GM18519 (cell line): ENCODE measurements around the gene RFX2.
"Not testable (repeated sequence)": the region's sequence is repeated elsewhere in the genome, so short reads cannot be mapped to it uniquely, and the experiment has no call there.

Source experiments
- ATAC-seq: cut with Tn5 transposase; IDR thresholded peaks from one replicate; pipeline ENCODE4 v1.9.1; 2021; ENCODE audit warnings: mild to moderate bottlenecking, moderate library complexity; ENCODE audit not compliant: unreplicated experiment, low FRiP score

The RFX2 gene

DNA sequence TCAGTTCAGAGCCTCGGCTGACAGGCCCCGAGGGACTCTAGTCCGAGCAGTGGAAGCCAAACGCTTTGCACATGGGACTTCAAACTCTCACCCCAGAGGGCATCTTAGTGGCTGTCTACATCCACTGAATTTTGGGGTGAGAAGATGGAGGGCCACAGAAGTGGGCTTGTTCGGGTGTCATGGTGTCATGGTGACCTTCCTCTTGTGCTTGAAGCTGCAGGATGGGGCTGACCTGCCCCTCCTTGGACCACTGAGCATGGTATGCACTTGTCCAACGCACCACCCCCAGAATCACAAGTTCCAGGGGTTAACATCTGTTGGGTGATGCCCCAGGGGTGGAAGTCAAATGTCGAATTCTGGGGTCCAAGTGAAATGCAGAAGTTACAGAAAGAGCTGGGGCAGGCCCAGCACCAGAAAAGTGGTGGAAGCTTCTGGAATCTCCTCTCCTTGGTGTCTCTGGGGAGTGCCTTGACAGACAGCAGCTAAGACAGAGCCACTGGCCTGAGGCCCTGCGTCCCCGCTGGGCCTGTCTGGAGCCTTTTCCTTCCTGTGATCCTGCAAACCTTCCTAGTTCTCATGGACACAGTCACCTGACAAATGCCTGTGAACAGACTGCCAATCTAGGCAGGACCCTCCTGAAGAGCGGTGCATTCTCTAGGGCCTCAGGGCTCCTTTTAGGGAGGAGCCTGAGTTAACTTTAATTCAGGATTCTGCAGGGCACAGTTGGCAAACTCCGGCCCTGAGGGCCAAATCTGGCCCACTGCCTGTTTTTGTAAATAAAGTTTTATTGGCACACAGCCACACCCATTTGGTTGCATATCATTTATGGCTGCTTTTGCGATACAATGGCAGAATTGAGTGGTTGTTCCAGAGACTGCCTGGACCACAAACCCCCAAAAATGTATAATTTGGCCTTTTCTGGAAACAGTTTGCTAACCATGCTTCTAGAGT lies 67.2 kb downstream of the RFX2 start:
- ATAC-seq: no peak

DNA sequence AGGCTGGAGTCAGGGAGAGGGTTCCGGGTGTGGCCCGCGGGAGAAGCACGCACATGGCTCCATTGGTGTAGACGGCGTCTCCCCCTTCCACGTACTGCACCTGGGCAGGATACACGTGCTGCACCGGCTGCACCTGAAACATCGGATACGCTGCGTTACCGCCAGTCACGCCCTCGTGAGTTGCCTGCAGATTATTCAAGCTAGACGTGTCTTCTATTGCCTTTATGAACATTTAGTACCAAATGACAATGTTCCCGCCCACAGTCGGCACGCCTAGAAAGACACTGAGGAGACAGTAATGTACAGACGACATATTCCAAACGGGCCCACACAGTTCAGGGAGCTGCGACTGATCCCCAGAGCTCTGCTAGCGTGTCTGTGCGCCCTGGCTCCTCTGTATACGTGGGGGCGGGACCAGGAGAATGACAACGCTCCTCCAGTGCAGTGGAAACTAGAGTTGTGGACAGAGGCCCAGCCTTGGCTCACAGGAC lies 68.3 kb downstream of the RFX2 start:
- no peak for ATAC-seq

DNA sequence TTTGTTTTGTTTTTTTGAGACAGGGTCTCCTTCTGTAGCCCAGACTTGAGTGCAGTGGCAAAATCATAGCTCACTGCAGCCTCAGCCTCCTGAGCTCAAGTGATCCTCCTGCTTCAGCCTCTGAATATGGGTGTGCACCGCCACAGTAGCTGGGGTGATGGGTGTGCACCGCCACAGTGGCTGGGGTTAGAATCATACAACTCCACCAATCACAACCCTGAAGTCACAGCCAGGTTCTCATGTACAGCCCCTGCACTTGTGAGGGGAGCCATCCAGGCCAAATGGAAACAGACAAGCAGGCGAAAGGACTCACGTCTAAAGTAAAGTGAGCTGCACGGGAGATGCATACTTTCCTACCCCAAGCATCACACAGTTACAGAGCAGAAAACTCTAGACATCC lies 69.2 kb downstream of the RFX2 start:
- ATAC-seq: no peak

DNA sequence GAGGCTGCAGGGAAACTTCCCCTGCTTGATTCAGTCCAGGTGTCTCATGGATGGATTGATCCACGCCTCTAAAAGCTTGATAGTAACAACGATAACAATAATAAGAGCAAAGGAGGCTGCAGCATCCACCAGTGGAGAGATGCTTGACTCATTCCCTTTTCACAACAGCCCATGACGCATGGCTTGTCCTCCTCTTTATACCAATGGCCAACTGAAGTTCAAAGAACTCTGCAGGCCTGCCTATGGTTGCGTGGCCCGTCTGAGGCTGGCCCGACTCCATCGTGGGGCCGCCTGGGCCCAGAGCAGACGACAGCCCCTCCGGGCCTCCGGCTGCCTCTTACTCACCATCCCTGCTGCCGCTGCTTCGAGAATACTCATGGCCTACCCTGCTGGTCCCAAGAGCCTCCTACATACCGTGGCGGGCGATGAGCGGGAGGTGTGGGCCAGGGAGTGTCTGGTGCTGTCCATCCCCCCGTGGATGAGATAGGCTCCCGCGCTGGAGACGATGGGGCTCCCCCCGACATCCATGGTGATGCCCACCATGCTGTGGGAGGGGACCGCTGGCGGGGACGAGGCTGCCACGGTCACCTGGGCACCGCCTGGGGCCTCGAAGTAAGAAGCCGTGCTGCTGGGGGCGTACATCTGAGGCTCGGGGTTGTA lies 70.6 kb downstream of the RFX2 start:
- ATAC-seq: no peak

DNA sequence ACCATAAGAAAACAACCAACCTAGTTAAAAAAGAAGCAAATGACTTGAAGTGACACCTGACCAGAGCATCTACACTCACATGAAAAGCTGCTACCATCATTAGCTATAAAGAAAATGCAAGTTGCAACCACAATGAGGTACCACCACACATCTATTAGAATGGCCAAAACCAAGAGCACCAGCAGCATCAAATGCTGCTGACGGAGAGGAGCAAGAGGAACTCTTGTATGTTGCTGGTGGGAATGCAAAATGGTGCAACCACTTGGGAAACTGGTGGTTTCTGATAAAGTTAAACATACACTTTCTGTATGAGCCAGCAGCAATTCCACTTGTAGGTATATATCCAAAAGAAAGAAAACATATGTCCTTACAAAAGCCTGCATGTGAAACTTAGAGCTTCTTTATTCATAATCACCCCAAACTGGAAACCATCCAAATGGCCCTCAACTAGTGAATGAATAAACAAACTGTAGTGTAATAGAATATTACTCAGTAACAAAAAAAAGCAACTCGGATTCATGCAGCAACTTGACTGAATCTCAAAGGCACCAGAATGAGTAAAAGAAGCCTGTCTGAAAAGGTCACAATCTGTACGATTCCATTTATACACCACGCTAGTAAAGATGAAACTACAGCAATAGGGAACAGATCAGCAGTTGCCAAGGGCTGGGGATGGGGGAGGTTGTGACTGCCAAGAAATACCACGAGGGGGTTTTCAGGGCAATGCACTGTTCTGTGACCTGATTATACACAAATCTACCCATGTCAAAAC lies 71.5 kb downstream of the RFX2 start:
- no peak for ATAC-seq

DNA sequence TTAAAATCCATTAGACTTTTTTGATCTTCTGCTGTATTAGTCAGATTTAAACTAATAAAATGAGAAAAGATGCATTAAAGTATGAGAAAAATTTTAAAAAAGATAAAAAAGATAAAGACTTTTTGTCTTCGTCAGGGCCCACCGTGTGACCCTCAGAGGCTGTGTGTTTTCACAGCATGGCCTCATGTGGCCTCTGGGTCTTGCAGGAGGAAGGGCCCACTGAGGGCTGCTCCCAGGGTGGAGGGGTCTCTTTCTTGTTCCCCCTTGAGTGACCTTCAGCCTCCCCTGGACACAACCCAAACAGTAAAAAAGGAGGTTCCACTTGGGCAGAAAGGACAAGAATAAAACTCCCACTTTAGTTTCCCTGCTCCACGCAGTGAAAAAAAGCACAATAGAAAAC lies 75.3 kb downstream of the RFX2 start:
- ATAC-seq: no peak

DNA sequence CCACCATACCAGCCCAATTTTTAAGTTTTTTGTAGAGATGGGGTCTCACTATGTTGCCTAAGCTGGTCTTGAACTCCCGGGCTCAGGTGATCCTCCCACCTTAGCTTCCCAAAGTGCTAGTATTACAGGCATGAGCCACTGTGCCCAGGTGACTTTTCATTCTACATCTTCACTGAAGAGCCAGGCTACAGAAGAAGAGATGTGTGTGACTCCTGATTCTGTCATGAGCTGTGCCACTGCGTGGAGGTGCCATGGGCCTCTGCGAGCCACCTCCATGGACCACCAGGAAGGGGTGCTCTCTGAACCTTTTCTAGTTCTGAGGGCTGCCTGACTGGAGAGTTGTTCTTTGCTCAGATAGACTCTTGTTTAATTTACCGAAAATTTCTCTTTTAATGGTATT lies 75.8 kb downstream of the RFX2 start:
- ATAC-seq: no peak

DNA sequence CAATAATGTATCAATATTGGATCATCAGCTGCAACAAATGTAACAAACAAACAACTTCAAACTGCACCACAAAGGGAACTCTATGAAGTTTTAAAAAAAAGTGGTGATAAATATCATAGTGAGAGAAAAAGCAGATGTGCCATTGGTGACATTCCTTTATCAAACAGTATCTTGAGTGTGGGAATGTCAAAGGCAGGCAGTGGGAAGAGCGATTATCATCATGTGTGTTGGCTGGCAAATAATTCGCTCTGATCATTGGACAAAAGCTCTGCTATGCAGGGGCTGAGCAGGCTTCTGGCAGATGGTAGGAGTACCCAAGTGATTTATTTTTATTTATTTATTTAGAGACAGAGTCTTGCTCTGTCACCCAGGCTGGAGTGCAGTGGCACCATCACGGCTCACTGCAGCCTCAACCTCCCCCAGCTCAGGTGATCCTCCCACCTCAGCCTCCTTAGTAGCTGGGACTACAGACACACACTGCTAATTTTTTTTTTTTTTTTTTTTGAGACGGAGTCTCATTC lies 76.5 kb downstream of the RFX2 start:
- no peak for ATAC-seq

DNA sequence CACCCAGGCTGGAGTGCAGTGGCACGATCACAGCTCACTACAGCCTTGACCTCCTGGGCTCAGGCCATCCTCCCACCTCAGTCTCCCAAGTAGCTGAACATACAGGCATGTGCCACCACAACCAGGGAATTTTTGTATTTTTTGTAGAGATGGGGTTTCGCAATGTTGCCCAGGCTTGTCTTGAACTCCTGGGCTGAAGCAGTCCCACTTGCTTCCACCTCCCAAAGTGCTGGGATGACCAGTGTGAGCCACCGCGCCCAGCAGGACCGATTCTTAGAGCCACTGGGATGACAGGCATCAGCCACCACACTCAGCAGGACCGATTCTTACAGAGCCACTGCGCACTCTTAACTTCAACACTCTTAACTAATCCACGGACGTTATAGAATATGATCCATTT lies 77.5 kb downstream of the RFX2 start:
- no peak for ATAC-seq

DNA sequence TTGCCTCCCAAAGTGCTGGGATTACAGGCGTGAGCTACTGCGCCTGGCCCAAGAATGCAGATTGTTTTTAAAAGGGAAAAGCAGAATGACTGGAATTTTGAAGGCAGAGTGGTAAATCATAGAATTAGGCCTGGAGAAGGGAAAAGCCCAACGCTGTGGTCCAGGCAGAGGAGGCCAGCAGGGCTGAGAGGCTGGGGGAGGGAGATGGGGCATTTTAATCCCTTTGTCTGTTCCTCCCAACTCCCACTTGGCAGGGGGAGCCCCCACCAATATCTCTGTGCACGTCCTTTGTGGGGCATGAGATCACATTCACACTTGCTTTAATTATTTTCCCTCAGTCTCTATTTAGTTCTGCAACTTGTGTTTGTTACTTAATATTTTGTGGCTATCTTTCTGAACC lies 77.9 kb downstream of the RFX2 start:
- no peak for ATAC-seq

DNA sequence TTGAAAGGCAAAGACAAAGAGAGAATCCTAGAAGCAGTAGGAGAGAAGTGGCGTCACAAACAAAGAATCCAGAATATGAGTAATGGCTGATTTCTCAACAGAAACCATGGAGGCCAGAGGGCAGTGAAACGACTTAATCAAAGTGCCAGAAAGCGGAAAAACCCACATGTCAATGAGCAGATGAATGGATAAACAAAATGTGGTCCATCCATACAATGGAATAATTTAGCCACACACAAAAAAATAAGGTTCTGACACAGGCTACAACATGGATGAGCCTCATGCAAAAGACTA lies 80.1 kb downstream of the RFX2 start:
- ATAC-seq: no peak

DNA sequence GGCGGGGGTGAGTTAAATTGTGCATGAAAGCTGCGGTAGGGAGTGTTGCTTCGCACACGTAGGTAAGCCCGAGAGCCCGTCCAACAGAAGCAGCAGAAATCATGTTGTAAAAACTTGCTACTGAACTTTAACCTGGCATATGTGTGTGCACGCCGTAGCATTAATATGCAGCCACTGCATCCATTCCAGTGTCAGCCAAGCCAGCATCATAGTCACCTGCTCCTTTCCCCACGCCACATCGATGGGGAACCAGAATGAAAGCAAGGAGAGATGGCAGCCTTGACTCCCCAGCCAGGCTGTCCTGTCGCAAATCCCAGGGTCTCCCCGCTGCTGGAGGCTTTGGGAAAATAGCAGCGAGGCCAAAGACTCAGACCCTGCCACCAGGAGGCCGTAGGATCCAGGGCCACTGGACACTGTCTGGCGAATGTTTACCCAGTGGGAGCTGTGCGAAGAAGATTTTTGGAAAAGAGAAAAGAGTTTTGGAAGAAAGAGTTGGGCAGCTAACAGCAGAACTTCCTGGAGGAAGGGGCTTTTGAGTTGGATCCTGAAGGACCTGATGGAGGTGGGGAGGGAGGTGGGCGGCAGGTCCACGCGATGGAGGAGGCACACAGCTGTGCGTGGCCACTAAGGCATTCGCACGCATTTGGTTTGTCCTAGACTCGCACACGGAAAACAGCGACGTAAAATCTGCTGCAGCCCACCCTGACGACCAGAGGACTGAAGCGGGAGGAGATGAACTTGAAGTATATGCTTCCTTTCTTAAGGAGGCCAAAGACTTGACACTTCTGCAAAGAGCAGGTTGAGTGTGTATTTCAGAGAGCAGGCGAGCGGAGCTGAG lies 83.7 kb downstream of the RFX2 start:
- ATAC-seq: no peak

DNA sequence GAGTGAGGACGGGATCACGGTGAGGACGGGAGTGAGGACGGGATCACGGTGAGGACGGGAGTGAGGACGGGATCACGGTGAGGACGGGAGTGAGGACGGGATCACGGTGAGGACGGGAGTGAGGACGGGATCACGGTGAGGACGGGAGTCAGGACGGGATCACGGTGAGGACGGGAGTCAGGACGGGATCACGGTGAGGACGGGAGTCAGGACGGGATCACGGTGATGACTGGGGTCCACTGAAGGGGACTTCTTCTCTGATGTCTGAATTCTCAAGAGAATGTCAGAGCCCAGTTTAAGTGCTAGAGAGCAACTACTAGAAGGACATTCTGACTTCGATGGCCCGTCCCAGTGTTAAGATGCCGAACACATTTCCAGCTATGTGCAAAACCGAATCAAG lies 85.5 kb downstream of the RFX2 start:
- not testable (repeated sequence) for ATAC-seq

DNA sequence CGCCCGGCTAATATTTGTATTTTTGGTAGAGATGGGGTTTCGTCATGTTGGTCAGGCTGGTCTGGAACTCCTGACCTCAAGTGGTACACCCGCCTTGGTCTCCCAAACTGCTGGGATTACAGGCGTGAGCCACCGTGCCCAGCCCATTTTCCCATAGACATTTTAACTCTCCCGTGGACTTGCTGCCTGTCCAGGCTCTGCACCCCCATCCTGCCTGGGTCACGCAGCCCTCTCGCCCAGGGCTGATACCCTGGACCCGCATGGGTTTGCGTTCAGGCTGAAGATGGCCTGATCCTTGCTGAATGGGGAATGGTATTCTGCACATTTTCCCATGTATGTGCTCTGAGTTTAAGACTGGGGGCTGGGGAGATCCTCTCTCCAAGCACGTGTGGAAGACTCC lies 86.4 kb downstream of the RFX2 start:
- ATAC-seq: no peak

DNA sequence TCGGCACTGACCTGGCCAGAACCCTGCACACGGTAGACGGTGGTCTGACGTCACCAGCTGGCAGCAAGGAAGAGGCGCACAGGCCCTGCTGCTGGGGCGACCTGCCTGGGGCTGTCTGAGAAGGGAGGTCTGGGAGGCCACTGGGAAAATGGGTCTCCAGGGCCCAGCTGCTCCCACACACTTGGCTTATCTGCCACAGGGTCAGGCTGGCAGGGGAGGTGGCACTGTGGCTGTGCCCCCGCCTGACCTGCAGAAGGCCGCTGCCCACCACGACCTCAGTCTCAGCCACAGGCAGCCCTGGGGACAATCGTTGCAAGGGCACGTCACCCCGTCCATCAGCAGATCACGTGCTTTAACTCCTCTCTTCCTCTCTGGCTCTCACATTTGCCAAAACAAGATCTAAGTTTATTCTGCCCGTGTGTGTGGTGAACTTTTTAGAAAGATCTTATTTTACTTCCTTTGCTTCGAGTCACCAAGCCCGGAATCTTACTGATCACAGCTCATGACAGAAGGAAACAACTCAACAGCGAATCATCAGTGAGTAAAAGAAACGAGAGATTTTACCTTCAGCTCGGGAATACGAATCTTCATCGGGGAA lies 87.1 kb downstream of the RFX2 start:
- ATAC-seq: no peak

DNA sequence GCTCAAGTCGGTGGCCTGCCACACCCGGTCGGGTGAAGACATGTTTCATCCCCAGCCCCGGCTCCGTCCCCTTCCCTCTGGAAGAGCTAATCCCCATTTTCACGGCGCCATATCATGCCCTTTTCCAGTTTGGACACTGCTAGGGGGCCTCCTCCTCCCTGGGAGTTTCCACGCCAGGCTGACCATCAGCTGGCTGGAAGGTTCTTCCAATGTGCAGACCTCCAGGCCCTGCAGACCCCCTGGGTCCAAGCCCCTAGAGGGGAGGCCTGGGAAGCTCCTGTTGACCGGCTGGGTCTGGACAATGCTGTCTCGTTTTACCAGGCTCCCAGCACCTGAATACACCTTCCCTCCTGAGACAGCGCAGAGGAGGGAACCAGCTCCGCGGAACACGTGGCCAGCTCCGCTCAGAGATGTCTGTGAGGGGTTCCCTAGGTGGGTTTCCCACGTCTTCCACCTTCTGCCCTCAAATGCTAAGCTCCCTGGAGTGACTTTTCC lies 87.7 kb downstream of the RFX2 start:
- ATAC-seq: no peak

DNA sequence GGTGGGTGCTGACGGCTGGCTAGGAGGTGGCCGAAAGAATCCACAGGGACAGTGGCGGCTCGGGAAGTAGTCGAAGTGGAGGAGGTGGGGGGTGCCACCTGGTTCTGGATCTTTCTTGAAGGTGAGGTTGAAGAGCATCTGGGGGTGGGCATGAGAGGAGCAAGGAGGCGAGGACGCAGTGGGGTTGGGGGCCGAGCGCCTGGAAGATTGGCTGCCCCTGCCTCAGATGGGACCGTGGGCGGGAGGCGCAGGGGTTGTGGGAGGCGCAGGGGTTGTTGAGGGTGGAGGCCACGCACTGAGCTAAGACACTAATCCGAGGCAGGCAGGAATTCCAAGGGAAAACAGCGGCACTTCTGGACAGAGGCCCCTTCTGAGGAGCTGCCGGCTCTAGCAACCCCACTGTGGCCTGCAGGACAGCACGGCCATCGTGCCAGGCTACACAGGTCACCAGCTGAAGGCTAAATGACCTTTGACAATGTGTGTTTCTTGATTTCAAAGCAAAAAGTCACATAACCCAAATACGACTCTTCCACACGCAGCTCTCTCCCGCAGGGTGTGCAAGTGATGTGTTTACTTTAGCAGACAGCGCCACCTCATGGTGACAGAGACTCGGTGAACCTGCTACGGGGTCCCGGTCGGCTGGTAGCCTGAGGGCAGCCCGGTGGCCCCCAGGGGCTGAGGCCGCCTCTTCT lies 88.3 kb downstream of the RFX2 start:
- ATAC-seq: no peak

DNA sequence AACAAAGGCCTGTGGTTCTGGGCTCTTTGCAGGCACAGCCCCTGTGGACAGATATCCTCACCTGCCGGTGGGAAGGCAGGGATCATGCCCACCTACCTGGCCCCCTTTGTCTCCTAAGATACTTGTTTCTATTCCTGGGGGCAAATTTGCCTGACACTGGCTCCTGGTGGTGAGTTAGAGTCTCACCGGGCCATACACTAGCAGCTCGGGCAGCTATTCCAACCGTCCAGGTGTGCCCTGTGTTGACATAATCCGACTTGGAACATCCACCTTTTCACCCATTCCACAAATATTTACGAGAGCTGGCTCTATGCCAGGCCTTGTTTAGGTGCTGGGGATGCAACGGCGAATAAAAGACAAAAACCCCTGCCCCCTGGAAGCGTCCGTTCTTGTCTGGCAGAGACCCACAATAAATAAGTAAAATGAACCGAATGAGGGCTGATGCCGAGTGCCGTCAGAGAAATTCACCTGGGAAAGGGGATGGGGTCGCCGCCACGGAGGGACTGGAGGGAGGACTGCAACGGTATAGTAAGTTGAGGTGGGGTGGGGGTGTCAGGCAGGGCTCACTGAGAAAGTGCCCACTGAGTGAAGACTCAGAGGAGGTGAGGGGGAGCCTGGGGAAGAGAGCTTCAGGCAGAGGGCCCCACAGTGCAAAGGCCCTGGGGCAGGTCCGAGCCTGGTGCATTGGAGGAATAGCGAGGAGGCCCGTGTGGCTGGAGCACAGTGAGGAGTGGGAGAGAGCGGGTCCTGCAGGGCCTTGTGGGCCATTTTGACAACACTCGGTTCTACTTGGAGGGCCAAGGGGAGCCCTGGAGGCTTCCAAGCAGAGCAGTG lies 89.1 kb downstream of the RFX2 start:
- ATAC-seq: no peak
